COLO668 (cell line): ENCODE data around the gene NDUFS4.
"Not testable (repeated sequence)": the region's sequence is repeated elsewhere in the genome, so short reads cannot be mapped to it uniquely, and the experiment has no call there.

ENCODE experiments used
- DNase-seq: peaks from one replicate; lab custom pipeline; 2025; ENCODE audit not compliant: unreplicated experiment; lab: John Stamatoyannopoulos, UW

The NDUFS4 gene

GRCh38 chr5:53649352-53649751, 88.9 kb downstream of the NDUFS4 start:
- DNase-seq = no peak

- not testable (repeated sequence) for DNase-seq
These were observed 100.1 kb downstream of the NDUFS4 start for GRCh38 chr5:53660573-53660972.

GRCh38 chr5:53665313-53665712, 104.9 kb downstream of the NDUFS4 start:
- not testable (repeated sequence) for DNase-seq

- DNase-seq = no peak
These were observed 107.2 kb downstream of the NDUFS4 start for GRCh38 chr5:53667621-53668020.

GRCh38 chr5:53671447-53671846, 111.0 kb downstream of the NDUFS4 start:
- no peak for DNase-seq

- DNase-seq = no peak
These were observed 113.7 kb downstream of the NDUFS4 start for GRCh38 chr5:53674121-53674520.

GRCh38 chr5:53677632-53678031, 117.2 kb downstream of the NDUFS4 start:
- DNase-seq = no peak

- no peak for DNase-seq
These were observed 118.7 kb downstream of the NDUFS4 start for GRCh38 chr5:53678981-53679660.

- no peak for DNase-seq
These were observed 120.6 kb downstream of the NDUFS4 start for GRCh38 chr5:53681079-53681478.

GRCh38 chr5:53691014-53691413, 130.6 kb downstream of the NDUFS4 start:
- no peak for DNase-seq

- DNase-seq = no peak
These were observed 134.1 kb downstream of the NDUFS4 start for GRCh38 chr5:53694520-53695022.

- DNase-seq = not testable (repeated sequence)
These were observed 150.0 kb downstream of the NDUFS4 start for GRCh38 chr5:53710405-53710804.

- no peak for DNase-seq
These were observed 151.9 kb downstream of the NDUFS4 start for GRCh38 chr5:53712327-53712726.

- no peak for DNase-seq
These were observed 153.7 kb downstream of the NDUFS4 start for GRCh38 chr5:53713978-53714666.

- DNase-seq = no peak
These were observed 154.2 kb downstream of the NDUFS4 start for GRCh38 chr5:53714667-53715010.

GRCh38 chr5:53726121-53726520, 165.7 kb downstream of the NDUFS4 start:
- DNase-seq = no peak

GRCh38 chr5:53730943-53731342, 170.5 kb downstream of the NDUFS4 start:
- no peak for DNase-seq
